ENCODE data around the gene CTNND2.
"Not testable (repeated sequence)": the region's sequence is repeated elsewhere in the genome, so short reads cannot be mapped to it uniquely, and the experiment has no call there.

CTNND2 gene

DNA sequence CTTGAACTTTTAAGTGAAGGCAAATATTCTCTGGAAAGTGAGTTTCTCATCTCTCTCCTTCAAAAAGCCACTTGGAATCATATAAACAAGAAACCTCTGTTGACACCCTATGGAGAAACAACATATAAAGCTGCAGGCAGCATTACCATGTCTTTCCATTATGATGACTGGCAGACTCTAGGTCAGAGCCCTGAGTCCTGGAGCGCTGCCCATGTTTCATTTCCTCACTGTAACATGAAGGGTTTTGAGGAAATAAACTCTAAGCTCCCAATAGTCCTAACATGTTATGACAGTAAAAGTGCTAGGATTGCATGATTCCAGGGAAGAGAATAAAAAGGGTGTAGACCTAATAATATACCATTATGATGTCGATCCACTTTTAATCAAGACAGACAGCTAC lies 220.6 kb downstream of the CTNND2 start:
- peak in 4 of 58 donors; percentile 1 to 28 (median 9) for DNase-seq

DNA sequence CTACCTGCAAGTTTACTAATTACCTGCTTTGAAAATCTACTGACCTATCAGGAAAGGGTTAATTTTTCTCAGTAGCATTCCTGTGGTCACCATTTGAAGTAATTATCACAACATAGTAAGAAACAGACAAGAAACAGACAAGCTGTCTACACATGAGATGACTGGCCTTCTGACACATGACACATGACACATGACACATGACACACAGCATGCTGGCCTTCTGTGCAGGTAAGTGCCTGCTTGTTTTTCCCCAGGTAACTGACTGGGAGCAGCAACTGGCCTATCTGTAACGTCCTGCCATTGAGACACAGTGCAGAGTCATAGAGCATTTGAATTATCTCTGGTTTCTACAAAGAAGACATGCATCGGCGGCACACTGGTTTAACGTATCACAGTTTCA lies 222.4 kb downstream of the CTNND2 start:
- DNase-seq = no peak

DNA sequence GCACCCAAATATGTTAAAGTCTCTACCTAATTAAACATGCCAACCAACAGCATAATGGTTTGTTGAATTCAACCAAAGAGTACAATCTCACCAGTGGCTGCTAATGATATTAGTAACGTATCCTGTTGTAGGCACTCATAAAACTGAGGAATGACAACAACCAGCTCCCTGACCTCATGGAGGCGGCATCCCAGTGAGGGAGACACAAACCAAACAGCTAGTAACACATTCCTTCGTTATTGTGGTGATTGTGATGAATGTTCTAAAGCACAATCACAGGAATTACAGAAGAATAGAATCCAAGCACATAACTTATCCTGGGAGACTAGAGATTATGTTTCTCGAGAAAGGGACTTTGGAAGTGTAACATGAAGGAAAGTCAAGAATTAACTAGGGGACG lies 224.6 kb downstream of the CTNND2 start:
- DNase-seq = no peak

DNA sequence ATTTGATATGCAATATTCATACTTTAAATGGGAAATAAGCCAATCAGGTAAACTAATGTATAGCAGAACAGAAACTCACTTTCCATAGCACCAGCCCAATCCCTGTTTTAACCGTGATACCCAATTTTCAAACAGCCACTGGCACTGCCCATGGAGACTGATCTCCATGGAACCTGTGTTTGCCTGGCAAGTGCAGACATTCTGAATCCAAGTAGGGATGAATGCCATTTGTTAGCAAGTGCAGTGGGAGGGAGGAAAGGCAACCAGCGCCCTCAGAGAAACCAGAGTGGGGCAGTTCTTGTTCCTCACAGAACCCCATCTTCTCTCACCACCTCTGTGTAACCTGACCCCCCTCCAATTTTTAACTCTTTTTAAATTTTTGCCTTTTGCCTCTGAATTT lies 229.1 kb downstream of the CTNND2 start:
- DNase-seq = peak in 2 of 58 donors; percentile 11 to 16

DNA sequence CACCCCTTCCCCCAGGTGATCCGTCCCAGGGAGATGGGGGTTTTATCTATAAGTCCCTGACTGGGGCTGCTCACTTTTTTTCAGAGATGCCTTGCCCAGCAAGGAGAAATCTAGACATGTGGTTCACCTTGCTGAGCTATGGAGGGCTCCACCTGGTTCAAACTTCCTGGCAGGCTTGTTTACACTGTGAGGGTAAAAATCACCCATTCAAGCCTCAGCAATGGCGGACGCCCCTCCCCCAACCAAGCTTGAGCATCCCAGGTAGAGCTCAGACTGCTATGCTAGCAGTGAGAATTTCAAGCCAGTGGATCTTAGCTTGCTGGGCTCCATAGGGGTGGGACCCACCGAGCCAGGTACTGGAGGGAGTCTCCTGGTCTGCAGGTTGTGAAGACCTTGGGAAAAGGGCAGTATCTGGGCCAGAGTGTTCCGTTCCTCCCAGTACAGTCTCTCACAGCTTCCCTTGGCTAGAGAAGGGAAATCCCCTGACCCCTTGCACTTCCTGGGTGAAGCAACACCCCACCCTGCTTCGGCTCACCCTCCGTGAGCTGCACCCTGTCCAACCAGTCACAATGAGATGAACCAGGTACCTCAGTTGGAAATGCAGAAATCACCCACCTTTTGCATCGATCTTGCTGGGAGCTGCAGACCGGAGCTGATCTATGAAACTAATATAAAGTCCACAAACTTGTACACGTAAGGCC lies 231.7 kb downstream of the CTNND2 start:
- no peak for DNase-seq

DNA sequence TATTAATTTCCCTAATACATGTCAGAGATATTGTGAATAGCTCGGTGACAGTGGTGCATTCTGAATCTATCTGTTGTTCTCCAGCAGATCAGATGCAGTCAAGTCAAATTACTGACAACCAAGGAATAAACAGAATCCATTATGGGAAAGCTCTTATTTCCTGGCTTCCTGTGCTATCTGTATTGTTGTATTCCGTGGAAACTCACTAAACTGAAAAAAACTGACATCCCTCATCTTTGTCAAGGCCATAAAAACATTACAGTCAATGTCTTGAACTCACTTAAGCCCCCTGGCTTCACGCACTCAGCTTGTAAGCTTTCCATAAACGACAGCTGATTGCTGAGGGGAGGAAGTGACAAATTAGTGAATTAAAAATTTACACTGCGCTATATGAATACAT lies 245.9 kb downstream of the CTNND2 start:
- DNase-seq = no peak

DNA sequence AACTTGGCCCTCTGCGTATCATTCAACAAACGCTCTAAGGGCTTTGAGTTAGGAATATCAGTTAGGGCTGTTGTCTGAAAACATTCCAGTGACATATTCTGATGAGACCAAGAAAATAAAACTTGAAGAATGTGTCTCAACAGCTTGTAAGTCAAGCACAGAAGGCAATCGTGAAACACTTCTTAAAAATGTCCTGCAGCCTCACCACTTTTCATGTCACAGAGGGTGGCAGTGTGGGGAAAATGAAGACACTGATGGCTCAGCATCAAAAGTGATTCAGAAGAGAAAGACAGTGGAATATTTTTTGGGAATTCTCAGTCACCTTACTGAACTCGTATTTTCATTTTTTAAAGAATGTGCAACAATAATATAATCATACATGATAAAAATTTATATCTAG lies 247.3 kb downstream of the CTNND2 start:
- DNase-seq = peak in 2 of 58 donors; percentile 9 to 17

DNA sequence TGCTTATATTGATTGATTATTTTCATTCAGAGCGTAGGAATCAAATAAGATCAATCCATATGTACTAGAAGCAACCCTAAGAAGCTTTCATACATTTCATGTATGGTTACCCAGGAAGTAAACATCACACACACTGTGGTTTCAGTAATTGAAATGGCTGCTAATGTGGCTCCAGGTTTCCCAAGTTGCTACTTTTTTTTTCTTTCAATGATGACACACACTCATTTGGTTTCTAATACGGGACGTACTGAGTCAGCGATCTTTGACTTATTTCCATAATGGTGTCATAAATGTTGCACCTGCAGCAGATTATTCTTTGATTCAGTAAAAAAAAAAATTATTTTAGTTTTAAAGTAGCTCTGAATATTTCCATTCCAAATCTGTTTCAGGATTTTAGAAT lies 248.6 kb downstream of the CTNND2 start:
- no peak for DNase-seq

DNA sequence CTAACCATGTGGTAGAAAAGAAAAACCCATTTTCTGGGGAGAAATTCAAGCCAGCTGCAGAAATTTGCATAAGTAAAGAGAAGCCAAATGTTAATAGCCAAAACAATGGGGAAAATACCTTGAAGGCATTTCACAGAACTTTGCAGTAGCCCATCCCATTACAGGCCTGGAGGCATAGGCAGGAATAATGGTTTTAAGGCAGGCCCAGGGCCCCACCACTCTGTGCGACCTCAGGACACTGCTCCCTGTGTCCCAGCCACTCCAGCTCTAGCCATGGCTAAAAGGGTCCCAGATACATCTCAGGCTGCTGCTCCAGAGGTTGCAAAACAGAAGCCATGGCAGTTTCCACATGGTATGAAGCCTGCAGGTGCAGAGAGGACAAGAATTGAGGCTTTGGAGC lies 253.3 kb downstream of the CTNND2 start:
- DNase-seq = no peak

DNA sequence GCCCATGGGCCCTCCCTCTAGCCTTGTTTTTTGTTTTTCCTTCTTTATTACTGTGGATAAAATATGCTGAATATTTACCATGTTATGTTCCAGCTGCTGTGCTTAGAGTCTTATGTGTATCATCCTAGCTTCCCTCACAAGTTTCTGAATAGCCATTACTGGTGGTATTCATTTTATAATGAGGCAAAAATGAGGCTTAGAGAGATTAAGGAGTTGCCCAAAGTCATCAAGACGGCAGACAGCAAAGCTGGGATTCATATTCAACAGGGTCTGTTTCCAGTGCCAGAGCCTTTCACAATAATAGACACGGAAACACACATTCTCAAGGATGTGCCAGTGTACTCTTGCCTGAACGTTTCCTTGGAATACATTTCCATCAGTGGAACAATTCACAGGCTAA lies 258.1 kb downstream of the CTNND2 start:
- DNase-seq = no peak

DNA sequence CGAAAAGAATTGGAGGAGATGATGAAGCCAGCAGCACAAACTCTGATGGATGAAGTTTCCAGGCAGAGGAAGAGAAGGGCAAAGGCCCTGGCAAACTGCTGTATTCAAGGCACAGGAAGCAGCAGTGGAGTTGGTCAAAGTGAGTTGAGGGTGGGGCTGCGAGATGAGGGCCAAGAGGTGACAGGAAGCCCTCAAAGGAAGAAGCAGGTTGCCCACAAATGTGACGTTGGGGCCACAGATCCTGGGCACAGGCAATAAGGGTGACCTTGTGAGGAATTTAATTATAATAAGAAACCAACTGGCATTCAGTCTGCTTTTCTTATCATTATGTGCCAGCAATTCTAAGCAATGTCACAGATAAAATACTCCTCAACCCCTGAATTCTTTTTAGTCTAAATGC lies 261.8 kb downstream of the CTNND2 start:
- no peak for DNase-seq

DNA sequence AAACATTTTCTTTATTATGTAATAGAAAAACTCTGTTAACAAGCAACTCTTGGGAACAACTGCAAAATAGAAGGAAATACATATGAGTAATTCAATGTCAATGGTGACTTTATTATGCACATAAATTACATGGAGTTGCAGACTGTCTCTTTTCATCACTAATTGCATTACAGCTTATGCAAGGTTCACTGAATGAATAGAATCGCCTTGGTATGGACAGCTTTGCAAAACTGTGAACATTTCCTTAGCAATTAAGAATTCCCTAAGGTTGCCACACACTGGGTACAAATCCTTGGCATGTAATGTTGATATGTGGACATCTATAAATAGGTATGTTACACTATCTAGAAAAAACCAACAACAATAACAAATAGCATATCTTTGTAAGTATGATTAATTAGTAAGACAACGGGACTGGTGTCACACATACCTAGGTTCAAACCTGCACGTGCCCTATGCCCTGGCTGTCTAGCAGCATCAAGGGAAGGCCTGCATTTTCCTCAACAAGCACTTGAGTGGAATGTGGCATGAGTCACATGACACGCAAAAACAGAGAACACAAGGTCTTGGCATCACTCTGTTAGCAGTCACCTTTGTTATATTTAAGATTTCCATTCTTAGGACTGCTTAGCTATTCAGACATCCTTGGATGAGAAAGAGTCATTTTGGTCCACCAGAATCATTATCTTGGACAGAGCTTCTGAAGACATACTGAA lies 263.9 kb downstream of the CTNND2 start:
- DNase-seq = no peak

DNA sequence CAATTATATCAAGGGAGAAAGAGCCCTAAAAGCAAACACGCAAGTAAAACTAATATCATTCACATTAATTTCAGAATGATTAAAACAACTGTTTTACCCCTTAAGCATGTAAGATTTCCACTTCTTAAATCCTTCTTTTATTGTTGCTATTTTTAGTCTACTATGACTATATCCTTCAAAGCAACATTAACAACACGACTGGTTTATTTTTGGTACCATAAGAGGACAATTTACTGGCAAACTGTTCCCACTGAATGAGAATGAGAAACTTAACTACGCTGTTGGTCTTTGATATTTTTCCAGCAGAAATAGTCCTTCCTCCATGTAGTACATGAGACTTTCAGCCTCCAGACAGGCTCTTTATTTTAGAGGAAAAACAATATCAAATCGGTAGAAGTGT lies 281.5 kb downstream of the CTNND2 start:
- no peak for DNase-seq

DNA sequence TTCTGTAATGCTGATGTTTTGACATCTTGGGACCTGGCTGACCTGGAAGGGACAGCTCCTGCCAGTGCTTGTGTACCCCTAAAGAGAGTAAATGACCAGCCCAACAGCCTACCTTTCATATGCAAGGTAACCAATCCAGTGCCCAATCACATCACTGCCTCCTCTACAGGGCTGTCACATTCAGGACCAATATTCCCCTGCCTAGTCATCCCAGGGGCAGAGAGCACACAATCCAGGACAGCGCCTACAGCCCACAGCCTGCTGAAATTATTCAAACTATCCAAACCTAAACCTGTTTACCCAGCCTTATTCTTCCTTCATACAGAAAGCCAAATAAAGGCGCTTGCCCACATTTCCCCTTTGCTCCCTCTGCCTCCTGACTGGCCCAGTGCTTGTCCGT lies 284.1 kb downstream of the CTNND2 start:
- no peak for DNase-seq

DNA sequence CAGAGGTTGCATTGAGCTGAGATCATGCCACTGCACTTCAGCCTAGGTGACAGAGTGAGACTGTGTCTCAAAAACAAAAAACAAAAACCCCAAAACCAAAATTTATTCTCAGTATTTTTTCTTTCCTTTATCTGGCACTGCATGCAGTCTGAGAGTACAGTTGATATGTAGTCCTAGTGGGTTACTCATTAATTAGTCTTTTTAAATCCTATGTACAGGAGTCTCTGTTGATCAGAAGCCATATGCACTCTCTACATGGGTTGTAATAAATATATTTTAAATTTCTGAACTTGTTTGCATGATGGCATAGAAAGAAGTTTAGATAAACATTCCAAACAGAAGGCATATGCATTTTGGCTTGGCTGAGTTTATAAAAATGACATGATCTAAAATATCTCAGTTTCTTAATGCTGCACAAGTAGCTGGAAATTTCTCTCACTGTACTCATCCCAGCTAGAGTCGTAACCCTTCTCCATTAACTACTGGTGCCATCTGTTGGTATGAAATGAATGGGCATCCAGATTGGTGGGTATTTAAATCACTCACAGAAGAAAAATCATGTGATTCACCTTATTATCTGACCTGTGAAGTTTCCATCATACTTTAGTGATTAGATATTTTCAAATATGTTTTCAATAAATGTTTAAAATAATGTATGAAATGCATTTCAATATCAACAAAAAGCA lies 284.8 kb downstream of the CTNND2 start:
- DNase-seq = peak in 2 of 58 donors; percentile 12 to 54

DNA sequence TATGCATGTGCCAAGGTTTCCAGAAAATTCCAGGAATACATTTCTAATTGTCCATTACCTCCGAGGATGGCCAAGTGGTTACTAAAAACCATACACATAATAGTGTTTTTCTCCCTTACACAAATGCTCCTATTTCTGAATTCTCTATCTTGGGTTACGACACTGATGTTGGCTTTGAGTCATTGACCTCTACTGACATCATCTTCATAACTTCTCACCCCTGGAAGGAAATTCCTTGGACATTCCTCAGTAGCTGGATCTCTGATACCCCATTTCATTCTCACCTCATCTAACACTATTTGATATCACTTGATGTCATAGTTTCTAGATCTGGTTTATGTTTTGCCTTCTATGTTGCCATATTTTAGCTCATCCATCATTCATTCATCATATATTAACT lies 287.2 kb downstream of the CTNND2 start:
- no peak for DNase-seq

DNA sequence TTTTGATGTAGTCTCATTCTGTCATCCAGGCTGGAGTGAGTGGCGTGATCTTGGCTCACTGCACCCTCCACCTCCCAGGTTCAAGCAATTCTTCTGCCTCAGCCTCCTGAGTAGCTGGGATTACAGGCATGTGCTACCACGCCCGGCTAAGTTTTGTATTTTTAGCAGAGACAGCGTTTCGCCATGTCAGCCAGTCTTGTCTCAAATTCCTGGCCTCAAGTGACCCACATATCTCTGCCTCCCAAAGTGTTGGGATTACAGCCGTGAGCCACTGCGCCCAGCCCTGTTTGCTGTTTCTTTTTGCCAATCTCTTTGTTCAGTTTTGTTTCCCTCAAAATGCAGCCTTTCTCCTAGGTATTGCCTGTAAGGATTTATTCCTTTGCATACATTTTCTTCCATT lies 287.6 kb downstream of the CTNND2 start:
- not testable (repeated sequence) for DNase-seq

DNA sequence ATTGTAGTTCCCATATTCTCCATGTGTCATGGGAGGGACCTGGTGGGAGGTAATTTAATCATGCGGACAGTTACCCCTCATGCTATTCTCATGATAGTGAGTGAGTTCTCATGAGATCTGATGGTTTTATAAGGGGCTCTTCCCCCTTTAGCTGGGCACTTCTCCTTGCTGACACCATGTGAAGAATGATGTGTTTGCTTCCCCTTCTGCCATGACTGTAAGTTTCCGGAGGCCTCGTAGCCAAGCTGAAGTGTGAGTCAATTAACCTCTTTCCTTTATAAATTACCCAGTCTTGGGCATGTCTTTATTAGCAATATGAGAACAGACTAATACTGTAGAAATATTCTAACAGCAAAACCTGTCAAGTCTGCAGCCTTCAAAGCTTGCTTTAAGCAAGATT lies 293.2 kb downstream of the CTNND2 start:
- DNase-seq = no peak

DNA sequence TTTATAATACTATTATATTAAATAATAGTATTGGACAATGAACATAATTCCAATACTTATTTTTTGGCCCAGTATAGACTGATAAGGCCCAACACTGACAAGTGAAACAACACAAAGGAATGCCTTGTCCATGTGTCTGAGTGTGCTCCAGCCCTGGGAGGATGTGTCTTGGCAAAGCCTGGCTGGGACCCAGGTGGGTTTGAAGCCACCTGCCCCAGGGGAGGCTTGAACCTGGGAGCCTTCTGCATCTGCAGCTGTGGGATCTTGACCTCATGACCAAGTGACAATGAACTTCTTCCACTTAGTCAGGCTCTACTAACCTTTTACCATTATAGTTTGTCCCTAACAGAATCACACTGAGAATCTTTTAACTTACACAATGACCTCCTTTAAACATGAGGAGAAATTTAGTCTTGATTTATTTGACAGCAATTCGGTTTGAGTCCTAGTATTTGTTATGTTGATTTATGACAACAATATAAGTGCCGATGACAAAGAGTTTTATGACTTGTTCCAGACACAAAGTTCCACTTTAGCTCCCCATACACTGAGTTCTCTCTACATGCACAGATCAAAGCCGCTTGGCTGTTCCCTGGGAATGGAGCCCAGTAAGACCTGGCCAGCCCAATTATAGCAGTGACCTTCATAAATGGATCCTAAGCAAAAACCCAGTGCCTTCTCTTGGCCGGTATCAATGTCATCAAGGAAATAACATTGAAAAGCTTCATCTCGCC lies 294.5 kb downstream of the CTNND2 start:
- peak in 1 of 58 donors; percentile 4 for DNase-seq

DNA sequence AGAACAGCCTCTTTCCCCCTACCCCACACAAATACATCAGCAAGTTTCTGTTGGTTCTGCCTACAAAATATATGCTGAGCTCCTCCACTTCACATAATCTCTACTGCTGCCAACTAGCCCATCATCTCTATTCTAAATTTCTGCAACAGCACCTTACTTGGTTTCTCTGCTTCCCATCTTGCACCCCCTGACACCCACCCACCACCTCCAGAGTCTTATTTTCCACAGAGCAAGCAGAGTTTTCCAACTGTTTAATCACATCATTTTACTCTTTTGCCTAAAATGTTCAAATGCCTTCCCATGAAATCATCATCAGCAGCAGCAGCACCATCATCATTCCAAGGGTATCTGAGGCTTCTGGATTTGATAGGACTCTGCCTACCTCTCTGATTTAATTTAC lies 295.7 kb downstream of the CTNND2 start:
- no peak for DNase-seq

DNA sequence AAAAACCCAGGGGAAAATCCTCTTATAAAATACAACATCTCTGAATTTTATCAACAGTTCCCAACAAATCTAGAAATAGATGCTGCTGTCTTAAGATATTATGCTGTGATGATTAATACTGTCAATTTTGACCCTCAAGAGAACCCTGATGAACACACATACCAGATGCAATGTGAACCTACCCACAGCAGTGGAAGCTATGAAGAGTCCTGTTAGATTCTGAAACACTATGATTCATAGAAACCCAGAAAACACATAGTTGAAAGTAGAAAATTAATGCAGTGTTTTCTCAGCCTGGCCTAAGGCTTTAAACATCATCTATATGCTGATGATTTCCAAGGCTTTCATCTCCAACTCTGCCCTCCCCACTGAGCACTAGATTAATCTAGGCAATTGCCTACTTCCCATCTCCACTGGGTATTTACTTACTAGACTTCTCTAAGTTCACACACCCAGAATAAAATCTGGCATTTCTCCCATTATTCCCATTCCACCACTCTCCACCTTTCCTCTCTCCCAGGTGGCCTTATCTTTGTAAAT lies 296.2 kb downstream of the CTNND2 start:
- no peak for DNase-seq

DNA sequence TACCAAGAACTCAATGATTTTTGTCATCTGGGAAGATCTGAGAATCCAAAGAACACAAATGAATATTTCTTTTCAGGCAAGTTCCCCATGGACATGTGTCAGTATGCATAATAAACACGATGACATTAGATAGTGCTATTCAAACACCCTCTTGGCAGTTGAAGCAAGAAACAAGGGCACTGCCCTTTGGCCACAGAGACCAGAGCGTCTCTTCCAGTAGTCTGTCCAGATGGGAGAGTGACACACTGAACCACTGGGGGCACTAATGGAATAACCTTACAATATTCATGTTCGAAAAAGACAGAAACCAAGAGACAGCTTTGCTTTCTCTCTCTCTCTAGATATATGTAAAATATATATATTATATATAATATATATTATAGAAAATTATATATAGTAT lies 301.9 kb downstream of the CTNND2 start:
- peak in 19 of 58 donors; percentile 11 to 79 (median 38) for DNase-seq
